ENCODE measurements around the gene MYO3B.

GRCh38 chr2:170404846-170405245 is 226.9 kb downstream of the MYO3B start:
- no peak for TF ChIP-seq CTCF (IDR thresholded peaks at IDR 0.05)
- TF ChIP-seq POLR2A (IDR thresholded peaks at IDR 0.05): no peak

All from body of pancreas (tissue), 4 donors.